ENCODE measurements around the gene ANXA4. TPM values are rescaled to one million over a fixed set of nuclear protein-coding genes. Genes with fewer than 3 reads are reported as not detected.
A peak's percentile ranks its signal among the peaks of the same experiment; 100 is the strongest.
"Not testable (repeated sequence)": the region's sequence is repeated elsewhere in the genome, so short reads cannot be mapped to it uniquely, and the experiment has no call there.

Gene ANXA4
- total RNA-seq, 2 experiments from 2014 or later = 21.4 to 23.9 TPM

- not testable (repeated sequence) for H3K27ac Mint-ChIP-seq; H3K36me3 Mint-ChIP-seq (ENCODE audit: low read depth); H3K4me3 Mint-ChIP-seq; H3K9me3 Mint-ChIP-seq; H3K27me3 Mint-ChIP-seq (ENCODE audit: low read depth); DNase-seq
- intact Hi-C loops (cut with micrococcal nuclease) = loop anchor here (1.0 kb wide), 1 partner anchor 9 kb away; no protein-coding TSS in a partner anchor
- peaks cover 19% of the 10 kb centered on the region for H3K4me1 Mint-ChIP-seq (ENCODE audit: low read depth)
- CTCF ChIA-PET = interaction anchor here (1.2 kb wide), 1 partner anchor 11 kb away, joined by 3 read pairs; no protein-coding TSS in a partner anchor
Observed at GRCh38 chr2:69763831-69764230, 21.9 kb downstream of the ANXA4 start.

GRCh38 chr2:69764286-69765095, 22.6 kb downstream of the ANXA4 start:
- H3K36me3 Mint-ChIP-seq (ENCODE audit: low read depth) = no peaks in the 10 kb centered on the region
- peak overlapping the region; percentile 19 for H3K27ac Mint-ChIP-seq
- intact Hi-C loops (cut with micrococcal nuclease) = loop anchor here (1.0 kb wide), 1 partner anchor 9 kb away; no protein-coding TSS in a partner anchor
- no peak for DNase-seq
- H3K4me3 Mint-ChIP-seq = no peak overlapping the region
- CTCF ChIA-PET = no interaction called here
- H3K27me3 Mint-ChIP-seq (ENCODE audit: low read depth) = no peaks in the 10 kb centered on the region
- no peaks in the 10 kb centered on the region for H3K9me3 Mint-ChIP-seq
- peaks cover 22% of the 10 kb centered on the region for H3K4me1 Mint-ChIP-seq (ENCODE audit: low read depth)

DNA sequence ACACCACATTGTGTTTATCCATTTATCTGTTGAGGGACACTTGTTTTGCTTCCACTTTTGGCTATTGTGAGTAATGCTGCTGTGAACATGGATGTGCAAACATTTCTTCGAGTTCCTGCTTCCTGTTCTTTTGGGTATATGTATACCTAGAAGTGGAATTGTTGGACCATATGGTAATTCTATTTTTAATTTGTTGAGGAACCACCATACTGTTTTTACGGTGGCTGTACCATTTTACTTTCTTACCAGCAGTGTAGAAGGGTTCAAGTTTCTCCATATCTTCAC, 23.1 kb downstream of the ANXA4 start:
- DNase-seq = no peak
- H3K27ac Mint-ChIP-seq = no peak overlapping the region
- intact Hi-C loops (cut with micrococcal nuclease) = no loop called here
- H3K4me1 Mint-ChIP-seq (ENCODE audit: low read depth) = peaks cover 24% of the 10 kb centered on the region
- no peaks in the 10 kb centered on the region for H3K9me3 Mint-ChIP-seq
- CTCF ChIA-PET = no interaction called here
- H3K27me3 Mint-ChIP-seq (ENCODE audit: low read depth) = no peaks in the 10 kb centered on the region
- no peaks in the 10 kb centered on the region for H3K36me3 Mint-ChIP-seq (ENCODE audit: low read depth)
- H3K4me3 Mint-ChIP-seq = no peak overlapping the region

- Mint-ChIP-seq H3K9me3 (no peaks in the 10 kb centered on the region), H3K4me1 (ENCODE audit: low read depth) (peaks cover 29% of the 10 kb centered on the region), H3K36me3 (ENCODE audit: low read depth) (no peaks in the 10 kb centered on the region), H3K27ac (no peak overlapping the region), H3K4me3 (no peak overlapping the region), H3K27me3 (ENCODE audit: low read depth) (no peaks in the 10 kb centered on the region)
- no peak for DNase-seq
- CTCF ChIA-PET = interaction anchor here (1.5 kb wide), 1 partner anchor 49 kb away, joined by 5 read pairs; no protein-coding TSS in a partner anchor
- intact Hi-C loops (cut with micrococcal nuclease) = no loop called here
Observed at GRCh38 chr2:69766014-69766413, 24.1 kb downstream of the ANXA4 start.

DNA sequence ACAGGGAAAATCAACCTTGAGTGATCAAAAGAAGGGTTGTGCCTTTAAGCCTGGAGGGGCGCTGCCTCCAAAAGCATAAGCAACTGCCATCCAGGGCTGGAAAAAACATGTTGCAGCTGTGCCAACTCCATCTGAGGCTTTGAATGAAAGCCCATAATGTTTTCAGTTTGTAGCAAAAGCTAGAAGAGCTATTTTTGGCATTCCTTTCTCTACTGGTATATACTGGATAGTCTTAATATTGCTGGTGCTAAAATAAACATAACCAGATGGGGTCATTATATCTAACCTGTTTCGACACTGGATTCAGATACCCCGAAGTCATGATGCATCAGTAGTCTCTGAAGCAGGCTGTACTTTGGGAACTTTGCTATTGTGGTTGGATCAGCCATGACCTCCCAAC, 25.1 kb downstream of the ANXA4 start:
- Mint-ChIP-seq H3K9me3 (no peaks in the 10 kb centered on the region), H3K27ac (no peak overlapping the region), H3K27me3 (ENCODE audit: low read depth) (no peaks in the 10 kb centered on the region), H3K36me3 (ENCODE audit: low read depth) (no peaks in the 10 kb centered on the region), H3K4me3 (no peak overlapping the region), H3K4me1 (ENCODE audit: low read depth) (peaks cover 32% of the 10 kb centered on the region)
- CTCF ChIA-PET = interaction anchor here (1.1 to 2.0 kb wide), 3 partner anchors 42 to 536 kb away, joined by 3 to 6 read pairs (median 5); no protein-coding TSS in a partner anchor
- intact Hi-C loops (cut with micrococcal nuclease) = no loop called here
- DNase-seq = no peak

GRCh38 chr2:69768235-69768634, 26.3 kb downstream of the ANXA4 start:
- H3K36me3 Mint-ChIP-seq (ENCODE audit: low read depth) = no peaks in the 10 kb centered on the region
- H3K9me3 Mint-ChIP-seq = no peaks in the 10 kb centered on the region
- H3K27me3 Mint-ChIP-seq (ENCODE audit: low read depth) = no peaks in the 10 kb centered on the region
- peaks cover 40% of the 10 kb centered on the region for H3K4me1 Mint-ChIP-seq (ENCODE audit: low read depth)
- H3K27ac Mint-ChIP-seq = no peak overlapping the region
- DNase-seq = no peak
- H3K4me3 Mint-ChIP-seq = no peak overlapping the region
- CTCF ChIA-PET = interaction anchor here (1.1 to 2.0 kb wide), 2 partner anchors 43 to 535 kb away, joined by 3 to 6 read pairs; no protein-coding TSS in a partner anchor
- intact Hi-C loops (cut with micrococcal nuclease) = no loop called here

DNA sequence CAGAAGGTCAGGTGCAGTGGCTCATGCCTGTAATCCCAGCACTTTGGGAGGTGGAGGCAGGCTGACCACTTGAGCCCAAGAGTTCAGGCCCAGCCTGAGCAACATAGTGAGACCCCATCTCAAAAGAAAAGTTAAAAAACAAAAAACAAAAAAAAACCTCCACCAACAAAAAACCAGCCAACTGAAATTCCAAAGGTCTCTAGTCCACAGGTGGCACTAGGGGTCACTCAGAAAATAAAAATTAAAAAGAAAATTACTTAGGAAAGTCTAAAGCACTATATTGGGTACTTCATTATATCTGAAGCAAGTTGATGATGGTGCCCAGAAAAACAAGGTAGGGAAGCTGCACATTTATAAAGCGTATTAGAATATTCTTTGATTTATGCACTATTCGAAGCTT, 26.9 kb downstream of the ANXA4 start:
- Mint-ChIP-seq H3K4me1 (ENCODE audit: low read depth) (peaks cover 41% of the 10 kb centered on the region), H3K9me3 (no peaks in the 10 kb centered on the region), H3K27me3 (ENCODE audit: low read depth) (no peaks in the 10 kb centered on the region), H3K4me3 (no peak overlapping the region), H3K36me3 (ENCODE audit: low read depth) (no peaks in the 10 kb centered on the region), H3K27ac (no peak overlapping the region)
- intact Hi-C loops (cut with micrococcal nuclease) = no loop called here
- CTCF ChIA-PET = interaction anchor here (0.7 to 2.0 kb wide), 2 partner anchors 44 to 671 kb away, joined by 4 to 6 read pairs; no protein-coding TSS in a partner anchor
- no peak for DNase-seq

DNA sequence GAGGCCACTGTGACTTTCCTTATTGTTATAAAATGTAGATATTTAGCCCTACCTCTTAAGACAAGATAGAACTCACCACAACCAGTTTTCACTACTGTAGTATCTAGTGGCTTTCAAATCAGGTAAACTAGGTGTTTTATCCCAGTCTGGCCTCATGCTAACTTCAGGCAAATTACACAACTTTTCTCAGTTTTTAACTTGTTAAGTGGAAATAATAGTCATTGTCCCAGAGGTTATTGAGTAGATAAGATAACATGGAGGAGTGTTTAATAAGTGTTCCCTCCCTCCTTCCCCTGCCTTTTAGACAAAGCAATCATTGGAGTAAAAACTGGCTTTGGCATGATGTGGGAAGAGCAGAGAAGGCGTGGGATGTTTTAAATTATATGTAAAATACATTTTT, 27.3 kb downstream of the ANXA4 start:
- DNase-seq = no peak
- Mint-ChIP-seq H3K4me1 (ENCODE audit: low read depth) (peaks cover 40% of the 10 kb centered on the region), H3K27ac (no peak overlapping the region), H3K9me3 (no peaks in the 10 kb centered on the region), H3K36me3 (ENCODE audit: low read depth) (no peaks in the 10 kb centered on the region), H3K27me3 (ENCODE audit: low read depth) (no peaks in the 10 kb centered on the region), H3K4me3 (no peak overlapping the region)
- intact Hi-C loops (cut with micrococcal nuclease) = no loop called here
- CTCF ChIA-PET = interaction anchor here (0.7 to 2.0 kb wide), 2 partner anchors 45 to 670 kb away, joined by 4 to 6 read pairs; no protein-coding TSS in a partner anchor

DNA sequence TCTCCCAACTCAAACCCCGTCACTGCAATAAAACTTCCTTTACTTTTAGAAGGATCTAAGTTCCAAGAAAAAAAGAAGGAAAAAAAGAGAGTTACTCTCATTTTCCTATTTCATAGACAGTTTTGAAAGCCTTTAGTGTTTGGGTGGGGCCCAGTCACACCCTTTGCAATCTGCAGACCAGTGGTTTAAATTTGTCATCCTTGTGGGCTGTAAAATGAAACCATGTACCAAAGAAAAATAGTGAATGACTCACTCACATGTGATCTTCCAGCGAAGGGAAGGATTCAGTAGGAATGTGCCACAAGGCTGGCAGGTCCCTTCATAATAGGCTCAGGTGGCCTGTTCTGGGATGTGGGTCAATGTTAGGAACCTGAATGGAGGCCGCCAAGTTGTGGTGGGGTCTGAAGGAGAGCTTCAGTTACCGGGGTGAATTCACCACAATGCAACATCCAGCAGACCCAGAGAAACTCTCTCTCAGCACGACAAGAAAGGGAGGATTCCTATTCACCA, 28.3 kb downstream of the ANXA4 start:
- Mint-ChIP-seq H3K27me3 (ENCODE audit: low read depth) (no peaks in the 10 kb centered on the region), H3K4me3 (no peak overlapping the region), H3K36me3 (ENCODE audit: low read depth) (no peaks in the 10 kb centered on the region), H3K4me1 (ENCODE audit: low read depth) (peaks cover 40% of the 10 kb centered on the region), H3K27ac (no peak overlapping the region), H3K9me3 (no peaks in the 10 kb centered on the region)
- CTCF ChIA-PET = interaction anchor here (0.7 to 1.0 kb wide), 2 partner anchors 47 to 118 kb away, joined by 3 to 4 read pairs; no protein-coding TSS in a partner anchor
- no peak for DNase-seq
- intact Hi-C loops (cut with micrococcal nuclease) = no loop called here

GRCh38 chr2:69770747-69771146, 28.8 kb downstream of the ANXA4 start:
- no peak for DNase-seq
- H3K4me1 Mint-ChIP-seq (ENCODE audit: low read depth) = peaks cover 41% of the 10 kb centered on the region
- intact Hi-C loops (cut with micrococcal nuclease) = no loop called here
- H3K9me3 Mint-ChIP-seq = no peaks in the 10 kb centered on the region
- H3K27me3 Mint-ChIP-seq (ENCODE audit: low read depth) = no peaks in the 10 kb centered on the region
- H3K36me3 Mint-ChIP-seq (ENCODE audit: low read depth) = no peaks in the 10 kb centered on the region
- H3K4me3 Mint-ChIP-seq = no peak overlapping the region
- H3K27ac Mint-ChIP-seq = no peak overlapping the region
- CTCF ChIA-PET = interaction anchor here (0.7 to 1.0 kb wide), 2 partner anchors 46 to 118 kb away, joined by 3 to 4 read pairs; no protein-coding TSS in a partner anchor

DNA sequence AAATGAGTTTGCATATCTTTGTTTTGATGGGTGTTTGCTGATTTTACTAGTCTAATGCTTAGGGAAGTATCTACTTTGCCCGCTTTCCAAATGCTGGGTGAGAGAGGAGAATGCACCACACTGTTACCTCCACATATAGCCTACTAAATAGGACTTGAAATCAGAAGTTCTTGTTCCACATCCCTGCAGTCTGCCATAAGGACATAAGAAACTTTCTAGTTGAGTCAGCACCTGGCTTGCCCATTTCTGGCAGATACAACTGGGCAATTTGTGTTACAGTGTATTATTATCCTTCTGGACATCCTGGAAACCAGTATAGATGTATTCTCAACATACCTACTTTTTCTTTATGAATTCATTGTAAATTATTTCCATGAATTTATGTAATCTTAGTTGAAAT, 29.5 kb downstream of the ANXA4 start:
- H3K36me3 Mint-ChIP-seq (ENCODE audit: low read depth) = no peaks in the 10 kb centered on the region
- H3K4me1 Mint-ChIP-seq (ENCODE audit: low read depth) = peaks cover 44% of the 10 kb centered on the region
- peaks cover 3% of the 10 kb centered on the region for H3K9me3 Mint-ChIP-seq
- no peak overlapping the region for H3K4me3 Mint-ChIP-seq
- no peaks in the 10 kb centered on the region for H3K27me3 Mint-ChIP-seq (ENCODE audit: low read depth)
- intact Hi-C loops (cut with micrococcal nuclease) = no loop called here
- CTCF ChIA-PET = interaction anchor here (1.0 kb wide), 1 partner anchor 45 kb away, joined by 4 read pairs; no protein-coding TSS in a partner anchor
- DNase-seq = no peak
- no peak overlapping the region for H3K27ac Mint-ChIP-seq

DNA sequence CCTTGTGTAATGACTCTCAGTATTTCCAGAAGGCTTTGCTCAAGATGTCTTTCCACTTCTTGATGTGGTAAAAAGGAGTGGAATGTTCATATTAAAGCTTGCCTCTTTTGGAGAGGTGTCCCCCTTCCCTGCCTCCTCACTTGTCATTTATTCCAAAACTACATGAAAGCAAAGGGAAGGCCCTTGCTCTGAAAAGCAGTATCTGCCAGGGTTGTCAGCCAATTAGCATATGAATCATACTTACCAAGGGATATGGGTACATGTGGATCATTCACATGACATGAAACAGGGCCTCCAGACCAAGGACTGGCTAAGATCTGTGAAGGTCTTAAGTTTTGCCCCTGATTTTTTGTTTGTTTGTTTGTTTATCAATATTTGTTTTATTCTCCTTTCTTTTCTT, 31.3 kb downstream of the ANXA4 start:
- CTCF ChIA-PET = interaction anchor here (0.6 kb wide), 3 partner anchors 16 to 1558 kb away, joined by 3 to 7 read pairs (median 4); partner anchors contain the start of gene ZNF638
- H3K27ac Mint-ChIP-seq = no peak overlapping the region

More for the DNA sequence above, 31.3 kb downstream of the ANXA4 start:
- Mint-ChIP-seq H3K4me1 (ENCODE audit: low read depth) (peaks cover 44% of the 10 kb centered on the region), H3K4me3 (no peak overlapping the region), H3K9me3 (peaks cover 5% of the 10 kb centered on the region), H3K36me3 (ENCODE audit: low read depth) (no peaks in the 10 kb centered on the region), H3K27me3 (ENCODE audit: low read depth) (no peaks in the 10 kb centered on the region)
- intact Hi-C loops (cut with micrococcal nuclease) = loop anchor here (1.0 kb wide), 1 partner anchor 9 kb away; no protein-coding TSS in a partner anchor
- DNase-seq = peak; percentile 34
